HEK293 (cell line): ENCODE results near the gene OR2Y1.
"Not testable (repeated sequence)": the region's sequence is repeated elsewhere in the genome, so short reads cannot be mapped to it uniquely, and the experiment has no call there.

Experiments used
- CTCF ChIA-PET: fragments of 350-600 bp; formaldehyde crosslinking; extraction: SDS; loops from one replicate; lab custom pipeline; 2021; ENCODE audit warnings: antibody characterized with exemption; lab: Yijun Ruan, JAX
- POLR2A ChIA-PET: fragments of 300-600 bp; formaldehyde crosslinking; extraction: SDS; loops from one replicate; lab custom pipeline; 2020; ENCODE audit warnings: antibody characterized with exemption, inconsistent platforms; lab: Yijun Ruan, JAX
- H3K27ac ChIP-seq: fragments of 200-500 bp; sonication (Bioruptor generic); 2 replicates; pipeline ENCODE4 v1.5.1; 2014; ENCODE audit warnings: low read depth, low read length, control low read depth, inconsistent platforms; ENCODE audit errors: extremely low read depth
- H3K36me3 ChIP-seq, 2 experiments: fragments of 200-500 bp in 1 of 2; sonication (Bioruptor generic) in 1 of 2; 1 replicate in 1 of 2; 2 replicates in 1 of 2; pipeline ENCODE4 v1.5.1; 2014 to 2017; ENCODE audit warnings: inconsistent platforms in 2 of 2, low read length in 2 of 2; ENCODE audit not compliant: control insufficient read depth in 2 of 2, insufficient read depth in 1 of 2
- H3K4me1 ChIP-seq: fragments of 200-500 bp; sonication (Bioruptor generic); 2 replicates; pipeline ENCODE4 v1.5.1; 2014; ENCODE audit warnings: mild to moderate bottlenecking, low read length, inconsistent platforms; ENCODE audit not compliant: control insufficient read depth, insufficient read depth
- H3K4me3 ChIP-seq: 2 replicates; pipeline ENCODE4 v1.5.1; 2011; ENCODE audit warnings: low read depth, mild to moderate bottlenecking, control low read depth, low read length, moderate library complexity
- H3K9me3 ChIP-seq: fragments of 200-500 bp; sonication (Bioruptor generic); 2 replicates; pipeline ENCODE4 v1.5.1; 2014; ENCODE audit warnings: low read depth, low read length, inconsistent platforms; ENCODE audit not compliant: control insufficient read depth, insufficient read depth
- GLI4 ChIP-seq: fragments of 450-650 bp; formaldehyde crosslinking; IDR thresholded peaks from 2 replicates; pipeline ENCODE4 v1.5.1; 2016; ENCODE audit warnings: missing biosample characterization, missing genetic modification characterization
- GLIS1 ChIP-seq: fragments of 450-650 bp; formaldehyde crosslinking; IDR thresholded peaks from 2 replicates; pipeline ENCODE4 v1.5.1; 2016; ENCODE audit warnings: missing biosample characterization, missing genetic modification characterization
- KLF10 ChIP-seq: fragments of 450-650 bp; IDR thresholded peaks from 2 replicates; pipeline ENCODE4 v1.5.1; 2018; ENCODE audit warnings: missing biosample characterization, mild to moderate bottlenecking, missing genetic modification characterization
- PRDM1 ChIP-seq: fragments of 450-650 bp; formaldehyde crosslinking; IDR thresholded peaks from 2 replicates; pipeline ENCODE4; 2016; ENCODE audit warnings: missing biosample characterization, missing genetic modification characterization
- RBAK ChIP-seq: fragments of 450-650 bp; formaldehyde crosslinking; IDR thresholded peaks from 2 replicates; pipeline ENCODE4 v1.5.1; 2016; ENCODE audit warnings: missing biosample characterization, missing genetic modification characterization
- SP7 ChIP-seq: fragments of 450-650 bp; formaldehyde crosslinking; IDR thresholded peaks from 2 replicates; pipeline ENCODE4 v1.5.1; 2016; ENCODE audit warnings: missing biosample characterization, missing genetic modification characterization
- ZBTB20 ChIP-seq: fragments of 450-650 bp; formaldehyde crosslinking; IDR thresholded peaks from 2 replicates; pipeline ENCODE4 v1.5.1; 2016; ENCODE audit warnings: missing biosample characterization, missing genetic modification characterization
- ZEB2 ChIP-seq: fragments of 450-650 bp; formaldehyde crosslinking; IDR thresholded peaks from 2 replicates; pipeline ENCODE4 v1.5.1; 2016; ENCODE audit warnings: missing biosample characterization, missing genetic modification characterization
- ZFP41 ChIP-seq: fragments of 450-650 bp; formaldehyde crosslinking; IDR thresholded peaks from 2 replicates; pipeline ENCODE4 v1.5.1; 2016; ENCODE audit warnings: missing biosample characterization, missing genetic modification characterization, borderline replicate concordance
- ZIC2 ChIP-seq: fragments of 450-650 bp; formaldehyde crosslinking; IDR thresholded peaks from 2 replicates; pipeline ENCODE4 v1.5.1; 2016; ENCODE audit warnings: missing biosample characterization, missing genetic modification characterization
- ZNF114 ChIP-seq: fragments of 450-650 bp; formaldehyde crosslinking; IDR thresholded peaks from 2 replicates; pipeline ENCODE4 v1.5.0; 2017; ENCODE audit warnings: missing biosample characterization, missing genetic modification characterization
- ZNF140 ChIP-seq: fragments of 450-650 bp; formaldehyde crosslinking; IDR thresholded peaks from 2 replicates; pipeline ENCODE4 v1.5.1; 2016; ENCODE audit warnings: missing biosample characterization, missing genetic modification characterization
- ZNF211 ChIP-seq: fragments of 450-650 bp; formaldehyde crosslinking; IDR thresholded peaks from 2 replicates; pipeline ENCODE4 v1.5.1; 2016; ENCODE audit warnings: low read depth, missing biosample characterization, missing genetic modification characterization
- ZNF214 ChIP-seq: fragments of 450-650 bp; formaldehyde crosslinking; IDR thresholded peaks from 2 replicates; pipeline ENCODE4 v1.5.1; 2017; ENCODE audit warnings: missing biosample characterization, mild to moderate bottlenecking, missing genetic modification characterization, borderline replicate concordance
- ZNF223 ChIP-seq: fragments of 450-650 bp; formaldehyde crosslinking; IDR thresholded peaks from 2 replicates; pipeline ENCODE4 v1.5.1; 2016; ENCODE audit warnings: missing biosample characterization, missing genetic modification characterization
- ZNF311 ChIP-seq: fragments of 450-650 bp; formaldehyde crosslinking; IDR thresholded peaks from 2 replicates; pipeline ENCODE4 v1.5.1; 2017; ENCODE audit warnings: missing biosample characterization, missing genetic modification characterization, borderline replicate concordance
- ZNF324 ChIP-seq: fragments of 450-650 bp; formaldehyde crosslinking; IDR thresholded peaks from 2 replicates; pipeline ENCODE4 v1.5.1; 2016; ENCODE audit warnings: missing biosample characterization, missing genetic modification characterization
- ZNF521 ChIP-seq: fragments of 450-650 bp; formaldehyde crosslinking; IDR thresholded peaks from 2 replicates; pipeline ENCODE4 v1.5.1; 2017; ENCODE audit warnings: missing biosample characterization, mild to moderate bottlenecking, missing genetic modification characterization
- ZNF529 ChIP-seq: fragments of 450-650 bp; formaldehyde crosslinking; IDR thresholded peaks from 2 replicates; pipeline ENCODE4 v1.5.1; 2017; ENCODE audit warnings: missing genetic modification characterization, missing biosample characterization; ENCODE audit not compliant: insufficient replicate concordance
- ZNF558 ChIP-seq: fragments of 450-650 bp; formaldehyde crosslinking; IDR thresholded peaks from 2 replicates; pipeline ENCODE4 v1.5.1; 2016; ENCODE audit warnings: missing biosample characterization, missing genetic modification characterization
- ZNF596 ChIP-seq: fragments of 450-650 bp; IDR thresholded peaks from 2 replicates; pipeline ENCODE4 v1.5.0; 2018; ENCODE audit warnings: missing biosample characterization, mild to moderate bottlenecking, missing genetic modification characterization, moderate library complexity
- ZNF658 ChIP-seq: fragments of 450-650 bp; formaldehyde crosslinking; IDR thresholded peaks from 2 replicates; pipeline ENCODE4; 2016; ENCODE audit warnings: missing biosample characterization, missing genetic modification characterization
- ZNF701 ChIP-seq: fragments of 450-650 bp; formaldehyde crosslinking; IDR thresholded peaks from 2 replicates; pipeline ENCODE4 v1.5.1; 2016; ENCODE audit warnings: missing biosample characterization, missing genetic modification characterization
- ZNF768 ChIP-seq: fragments of 450-650 bp; formaldehyde crosslinking; IDR thresholded peaks from 2 replicates; pipeline ENCODE4 v1.5.1; 2018; ENCODE audit warnings: missing biosample characterization, mild to moderate bottlenecking, missing genetic modification characterization
- ZNF830 ChIP-seq: fragments of 450-650 bp; IDR thresholded peaks from 2 replicates; pipeline ENCODE4 v1.5.0; 2018; ENCODE audit warnings: missing biosample characterization, missing genetic modification characterization, low read depth, mild to moderate bottlenecking, moderate library complexity
- TF ChIP-seq, protein P1 (sequence below): sonication (generic); formaldehyde crosslinking; IDR thresholded peaks from 2 replicates; pipeline ENCODE4 v1.8.1; 2022; ENCODE audit warnings: mild to moderate bottlenecking, moderate library complexity, missing genetic modification reagents
- TF ChIP-seq, protein P2 (sequence below): fragments of 450-650 bp; formaldehyde crosslinking; IDR thresholded peaks from 2 replicates; pipeline ENCODE4 v1.5.1; 2016; ENCODE audit warnings: missing biosample characterization, missing genetic modification characterization
- TF ChIP-seq, protein P3 (sequence below): fragments of 450-650 bp; formaldehyde crosslinking; IDR thresholded peaks from 2 replicates; pipeline ENCODE4 v1.5.1; 2016; ENCODE audit warnings: missing biosample characterization, missing genetic modification characterization

The OR2Y1 gene

DNA sequence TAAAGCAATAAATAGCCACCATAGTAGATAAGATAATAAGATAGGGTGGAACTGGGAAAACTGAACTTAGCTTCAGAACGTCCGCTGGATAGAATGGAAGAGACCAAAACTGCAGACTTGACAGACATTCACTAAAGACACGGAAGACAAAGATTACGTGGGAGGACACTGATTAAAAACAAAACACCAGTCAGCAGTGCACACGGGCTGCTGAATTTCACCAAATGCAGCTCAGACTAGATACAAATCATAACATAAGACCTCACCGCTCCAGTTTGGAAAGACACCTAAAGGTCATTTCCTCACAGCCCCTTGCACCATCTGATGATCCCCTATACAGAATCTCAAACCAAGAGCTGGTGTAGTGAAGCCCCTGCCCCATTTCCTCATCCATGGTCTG, 2.9 kb upstream of the OR2Y1 start (continued):
- TF ChIP-seq KLF10 (no peak), ZNF324 (no peak), ZNF140 (no peak), ZNF214 (tag by site-specific recombination) (no peak)

GRCh38 chr5:180740953-180741352, 1.1 kb upstream of the OR2Y1 start:
- H3K9me3 ChIP-seq, H3K4me1 ChIP-seq, H3K27ac ChIP-seq, CTCF ChIA-PET, POLR2A ChIA-PET, H3K36me3 ChIP-seq, H3K4me3 ChIP-seq: not testable (repeated sequence)

DNA sequence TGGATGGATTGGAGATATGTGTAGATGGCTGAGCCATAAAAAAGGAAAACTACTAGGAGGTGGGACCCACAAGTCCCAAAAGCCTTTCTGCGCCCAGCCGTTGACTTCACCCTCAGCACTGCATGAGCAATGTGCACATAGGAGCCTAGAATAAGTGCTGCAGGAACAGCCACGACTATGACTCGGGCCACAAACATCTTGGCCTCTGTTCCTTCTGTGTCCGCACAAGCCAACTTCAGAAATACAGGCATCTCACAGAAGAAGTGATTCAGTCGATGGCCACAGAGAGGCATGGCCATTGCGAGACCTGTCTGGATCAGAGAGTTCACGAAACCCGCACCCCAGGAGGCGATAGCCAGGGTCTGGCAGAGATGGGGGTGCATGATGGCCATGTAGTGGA, 587 bp downstream of the OR2Y1 start:
- H3K4me1 ChIP-seq, result no peaks in the 10 kb centered on the region
- no peak overlapping the region for H3K27ac ChIP-seq
- no peaks in the 10 kb centered on the region for H3K9me3 ChIP-seq
- CTCF ChIA-PET, result no interaction called here
- TF ChIP-seq SP7 (no peak), RBAK (tag by site-specific recombination) (no peak), ZNF558 (no peak), ZNF658 (tag by site-specific recombination) (no peak), ZNF223 (tag by site-specific recombination) (no peak), ZNF768 (tag by site-specific recombination) (no peak), ZNF211 (no peak), ZNF830 (tag by site-specific recombination) (no peak), ZIC2 (tag by site-specific recombination) (no peak)
- TF ChIP-seq, protein P1, sequence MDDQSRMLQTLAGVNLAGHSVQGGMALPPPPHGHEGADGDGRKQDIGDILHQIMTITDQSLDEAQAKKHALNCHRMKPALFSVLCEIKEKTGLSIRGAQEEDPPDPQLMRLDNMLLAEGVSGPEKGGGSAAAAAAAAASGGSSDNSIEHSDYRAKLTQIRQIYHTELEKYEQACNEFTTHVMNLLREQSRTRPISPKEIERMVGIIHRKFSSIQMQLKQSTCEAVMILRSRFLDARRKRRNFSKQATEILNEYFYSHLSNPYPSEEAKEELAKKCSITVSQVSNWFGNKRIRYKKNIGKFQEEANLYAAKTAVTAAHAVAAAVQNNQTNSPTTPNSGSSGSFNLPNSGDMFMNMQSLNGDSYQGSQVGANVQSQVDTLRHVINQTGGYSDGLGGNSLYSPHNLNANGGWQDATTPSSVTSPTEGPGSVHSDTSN, result no peak
- TF ChIP-seq, all 188 proteins: peak for 0
- POLR2A ChIA-PET, result no interaction called here
- Histone ChIP-seq H3K36me3 (no peaks in the 10 kb centered on the region), H3K4me3 (no peak overlapping the region)

DNA sequence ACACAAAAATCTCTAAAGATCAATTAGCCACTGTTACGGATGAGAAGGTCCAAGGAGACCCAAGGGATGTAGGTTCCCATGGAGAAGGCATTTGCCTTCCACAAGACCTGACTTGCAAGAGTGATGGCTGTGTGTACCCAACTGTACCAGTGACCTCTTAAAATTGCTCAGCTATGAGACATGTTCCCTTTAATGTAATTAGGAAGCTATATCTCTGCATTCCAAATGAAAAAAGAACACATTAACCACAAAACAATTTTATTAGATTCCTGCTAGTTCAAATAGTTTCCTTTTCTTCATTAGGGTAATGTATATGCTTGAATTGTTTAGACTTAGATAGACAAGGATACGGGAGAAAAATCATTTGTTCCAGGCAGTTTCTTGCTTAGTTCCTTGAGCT, 3.3 kb downstream of the OR2Y1 start:
- ChIA-PET CTCF (interaction anchor here (0.5 to 1.4 kb wide), 3 partner anchors 17 to 994 kb away, joined by 3 read pairs; no protein-coding TSS in a partner anchor), POLR2A (no interaction called here)
- no peaks in the 10 kb centered on the region for H3K36me3 ChIP-seq
- no peak overlapping the region for H3K4me3 ChIP-seq
- no peak overlapping the region for H3K27ac ChIP-seq
- H3K4me1 ChIP-seq, result no peaks in the 10 kb centered on the region
- no peaks in the 10 kb centered on the region for H3K9me3 ChIP-seq
- TF ChIP-seq ZEB2 (tag by site-specific recombination) (no peak), ZNF521 (tag by site-specific recombination) (no peak), ZNF596 (no peak), ZNF701 (no peak), GLIS1 (no peak), ZNF311 (tag by site-specific recombination) (no peak), GLI4 (tag by site-specific recombination) (no peak), ZNF114 (no peak), ZFP41 (tag by site-specific recombination) (no peak), ZBTB20 (tag by site-specific recombination) (no peak), RBAK (tag by site-specific recombination) (no peak), PRDM1 (no peak), ZNF529 (no peak)
- TF ChIP-seq, protein P2, sequence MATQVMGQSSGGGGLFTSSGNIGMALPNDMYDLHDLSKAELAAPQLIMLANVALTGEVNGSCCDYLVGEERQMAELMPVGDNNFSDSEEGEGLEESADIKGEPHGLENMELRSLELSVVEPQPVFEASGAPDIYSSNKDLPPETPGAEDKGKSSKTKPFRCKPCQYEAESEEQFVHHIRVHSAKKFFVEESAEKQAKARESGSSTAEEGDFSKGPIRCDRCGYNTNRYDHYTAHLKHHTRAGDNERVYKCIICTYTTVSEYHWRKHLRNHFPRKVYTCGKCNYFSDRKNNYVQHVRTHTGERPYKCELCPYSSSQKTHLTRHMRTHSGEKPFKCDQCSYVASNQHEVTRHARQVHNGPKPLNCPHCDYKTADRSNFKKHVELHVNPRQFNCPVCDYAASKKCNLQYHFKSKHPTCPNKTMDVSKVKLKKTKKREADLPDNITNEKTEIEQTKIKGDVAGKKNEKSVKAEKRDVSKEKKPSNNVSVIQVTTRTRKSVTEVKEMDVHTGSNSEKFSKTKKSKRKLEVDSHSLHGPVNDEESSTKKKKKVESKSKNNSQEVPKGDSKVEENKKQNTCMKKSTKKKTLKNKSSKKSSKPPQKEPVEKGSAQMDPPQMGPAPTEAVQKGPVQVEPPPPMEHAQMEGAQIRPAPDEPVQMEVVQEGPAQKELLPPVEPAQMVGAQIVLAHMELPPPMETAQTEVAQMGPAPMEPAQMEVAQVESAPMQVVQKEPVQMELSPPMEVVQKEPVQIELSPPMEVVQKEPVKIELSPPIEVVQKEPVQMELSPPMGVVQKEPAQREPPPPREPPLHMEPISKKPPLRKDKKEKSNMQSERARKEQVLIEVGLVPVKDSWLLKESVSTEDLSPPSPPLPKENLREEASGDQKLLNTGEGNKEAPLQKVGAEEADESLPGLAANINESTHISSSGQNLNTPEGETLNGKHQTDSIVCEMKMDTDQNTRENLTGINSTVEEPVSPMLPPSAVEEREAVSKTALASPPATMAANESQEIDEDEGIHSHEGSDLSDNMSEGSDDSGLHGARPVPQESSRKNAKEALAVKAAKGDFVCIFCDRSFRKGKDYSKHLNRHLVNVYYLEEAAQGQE, result no peak
- TF ChIP-seq, protein P3, sequence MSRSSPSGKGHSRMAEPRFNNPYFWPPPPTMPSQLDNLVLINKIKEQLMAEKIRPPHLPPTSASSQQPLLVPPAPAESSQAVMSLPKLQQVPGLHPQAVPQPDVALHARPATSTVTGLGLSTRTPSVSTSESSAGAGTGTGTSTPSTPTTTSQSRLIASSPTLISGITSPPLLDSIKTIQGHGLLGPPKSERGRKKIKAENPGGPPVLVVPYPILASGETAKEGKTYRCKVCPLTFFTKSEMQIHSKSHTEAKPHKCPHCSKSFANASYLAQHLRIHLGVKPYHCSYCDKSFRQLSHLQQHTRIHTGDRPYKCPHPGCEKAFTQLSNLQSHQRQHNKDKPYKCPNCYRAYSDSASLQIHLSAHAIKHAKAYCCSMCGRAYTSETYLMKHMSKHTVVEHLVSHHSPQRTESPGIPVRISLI (tag by site-specific recombination), result no peak
